Mononuclear cell (primary cell): ENCODE data around the gene KRTAP5-11. TPM values are rescaled to one million over a fixed set of nuclear protein-coding genes. Genes with fewer than 3 reads are reported as not detected.
"Not testable (repeated sequence)": the region's sequence is repeated elsewhere in the genome, so short reads cannot be mapped to it uniquely, and the experiment has no call there.

Experiments used
- H3K27me3 ChIP-seq: 2 replicates; pipeline ENCODE4 v1.6.0; 2011; ENCODE audit warnings: low read length, control low read depth; ENCODE audit not compliant: insufficient read depth
- H3K4me1 ChIP-seq: 2 replicates; pipeline ENCODE4 v1.5.1; 2011; ENCODE audit warnings: mild to moderate bottlenecking, low read length, control low read depth; ENCODE audit not compliant: insufficient read depth
- H3K4me3 ChIP-seq: 2 replicates; pipeline ENCODE4 v1.5.1; 2011; ENCODE audit warnings: mild to moderate bottlenecking, low read length, moderate library complexity
- H3K9me3 ChIP-seq: 2 replicates; pipeline ENCODE4 v1.5.1; 2011; ENCODE audit warnings: low read depth, mild to moderate bottlenecking, control low read depth, low read length
- total RNA-seq: library from RNA; depleted of rRNA; stranded (reverse); fragments of >200 nt; gene quantifications from one replicate; pipeline ENCODE4 v1.2.3, GENCODE V29; 2012

KRTAP5-11 gene
- total RNA-seq, 1 donor = not detected

DNA sequence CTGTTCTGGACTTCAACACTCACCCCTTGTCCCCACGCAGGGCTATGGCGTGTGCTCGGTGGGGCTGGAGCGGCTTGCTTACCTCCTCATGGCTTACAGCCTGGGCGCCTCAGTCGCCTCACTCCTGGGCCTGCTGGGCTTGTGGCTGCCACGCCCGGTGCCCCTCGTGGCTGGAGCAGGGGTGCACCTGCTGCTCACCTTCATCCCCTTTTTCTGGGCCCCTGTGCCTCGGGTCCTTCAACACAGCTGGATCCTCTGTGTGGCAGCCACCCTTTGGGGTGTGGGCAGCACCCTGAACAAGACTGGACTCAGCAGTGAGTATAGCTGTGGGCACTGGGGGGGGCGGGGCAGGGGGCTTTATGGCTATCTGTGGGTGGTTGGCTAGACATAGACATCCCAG, 20.5 kb upstream of the KRTAP5-11 start:
- H3K4me1 ChIP-seq, H3K9me3 ChIP-seq, H3K27me3 ChIP-seq, H3K4me3 ChIP-seq: not testable (repeated sequence)

- not testable (repeated sequence) for H3K9me3 ChIP-seq, H3K4me3 ChIP-seq, H3K27me3 ChIP-seq, H3K4me1 ChIP-seq
These were observed 6.9 kb upstream of the KRTAP5-11 start for GRCh38 chr11:71589546-71589920.

DNA sequence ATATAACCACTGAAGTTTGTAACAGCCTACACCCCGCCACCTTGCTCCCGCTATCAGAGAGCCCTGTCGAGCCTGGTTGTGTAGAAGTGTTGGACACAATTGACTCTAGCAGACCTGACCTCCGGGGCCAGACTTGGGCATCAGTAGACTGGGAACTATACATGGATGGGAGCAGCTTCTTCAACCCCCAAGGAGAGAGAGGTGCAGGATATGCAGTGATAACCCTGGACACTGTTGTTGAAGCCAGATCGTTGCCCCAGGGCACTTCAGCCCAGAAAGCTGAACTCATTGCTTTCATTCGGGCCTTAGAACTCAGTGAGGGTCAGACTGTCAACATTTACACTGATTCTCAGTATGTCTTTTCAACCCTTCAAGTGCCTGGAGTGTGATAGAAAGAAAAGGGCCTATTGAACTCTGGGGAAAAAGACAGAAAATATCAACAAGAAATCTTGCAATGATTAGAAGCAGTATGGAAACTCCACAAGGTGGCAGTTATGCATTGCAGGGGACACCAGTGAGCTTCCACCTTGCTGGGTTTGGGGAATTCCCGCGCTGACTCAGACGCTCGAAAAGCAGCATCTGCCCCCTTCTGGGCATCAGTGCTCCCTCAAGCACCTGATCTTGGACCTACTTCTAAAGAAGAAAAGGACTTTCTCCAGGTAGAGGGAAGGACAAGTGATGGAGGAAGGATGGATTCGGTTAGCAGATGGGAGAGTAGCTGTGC, 6.3 kb upstream of the KRTAP5-11 start:
- not testable (repeated sequence) for H3K4me3 ChIP-seq, H3K4me1 ChIP-seq, H3K9me3 ChIP-seq, H3K27me3 ChIP-seq

DNA sequence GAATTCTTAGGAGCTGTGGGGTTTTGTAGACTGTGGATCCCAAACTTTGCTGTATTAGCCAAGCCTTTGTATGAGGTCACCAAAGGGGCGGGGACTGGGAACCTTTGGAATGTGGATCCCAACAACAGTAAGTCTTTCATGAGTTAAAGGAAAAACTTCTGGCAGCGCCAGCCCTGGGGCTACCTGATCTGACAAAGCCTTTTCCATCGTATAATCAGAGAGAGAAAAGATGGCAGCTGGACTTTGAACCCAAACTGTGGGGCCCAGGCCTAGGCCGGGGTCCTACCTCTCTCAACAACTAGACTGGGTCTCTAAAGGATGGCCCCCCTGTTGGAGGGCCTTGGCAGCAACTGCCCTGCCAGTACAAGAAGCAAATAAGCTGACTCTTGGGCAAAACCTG, 5.6 kb upstream of the KRTAP5-11 start:
- not testable (repeated sequence) for H3K4me3 ChIP-seq, H3K4me1 ChIP-seq, H3K9me3 ChIP-seq, H3K27me3 ChIP-seq

- not testable (repeated sequence) for H3K4me1 ChIP-seq, H3K9me3 ChIP-seq, H3K27me3 ChIP-seq, H3K4me3 ChIP-seq
These were observed 3.0 kb upstream of the KRTAP5-11 start for GRCh38 chr11:71585673-71586072.

- H3K4me3 ChIP-seq, H3K4me1 ChIP-seq, H3K9me3 ChIP-seq, H3K27me3 ChIP-seq: not testable (repeated sequence)
These were observed 294 bp upstream of the KRTAP5-11 start for GRCh38 chr11:71582969-71583368.

GRCh38 chr11:71581826-71582225, 849 bp downstream of the KRTAP5-11 start:
- H3K9me3 ChIP-seq = no peaks in the 10 kb centered on the region
- H3K4me3 ChIP-seq = no peak overlapping the region
- H3K27me3 ChIP-seq = no peaks in the 10 kb centered on the region
- H3K4me1 ChIP-seq = no peaks in the 10 kb centered on the region

DNA sequence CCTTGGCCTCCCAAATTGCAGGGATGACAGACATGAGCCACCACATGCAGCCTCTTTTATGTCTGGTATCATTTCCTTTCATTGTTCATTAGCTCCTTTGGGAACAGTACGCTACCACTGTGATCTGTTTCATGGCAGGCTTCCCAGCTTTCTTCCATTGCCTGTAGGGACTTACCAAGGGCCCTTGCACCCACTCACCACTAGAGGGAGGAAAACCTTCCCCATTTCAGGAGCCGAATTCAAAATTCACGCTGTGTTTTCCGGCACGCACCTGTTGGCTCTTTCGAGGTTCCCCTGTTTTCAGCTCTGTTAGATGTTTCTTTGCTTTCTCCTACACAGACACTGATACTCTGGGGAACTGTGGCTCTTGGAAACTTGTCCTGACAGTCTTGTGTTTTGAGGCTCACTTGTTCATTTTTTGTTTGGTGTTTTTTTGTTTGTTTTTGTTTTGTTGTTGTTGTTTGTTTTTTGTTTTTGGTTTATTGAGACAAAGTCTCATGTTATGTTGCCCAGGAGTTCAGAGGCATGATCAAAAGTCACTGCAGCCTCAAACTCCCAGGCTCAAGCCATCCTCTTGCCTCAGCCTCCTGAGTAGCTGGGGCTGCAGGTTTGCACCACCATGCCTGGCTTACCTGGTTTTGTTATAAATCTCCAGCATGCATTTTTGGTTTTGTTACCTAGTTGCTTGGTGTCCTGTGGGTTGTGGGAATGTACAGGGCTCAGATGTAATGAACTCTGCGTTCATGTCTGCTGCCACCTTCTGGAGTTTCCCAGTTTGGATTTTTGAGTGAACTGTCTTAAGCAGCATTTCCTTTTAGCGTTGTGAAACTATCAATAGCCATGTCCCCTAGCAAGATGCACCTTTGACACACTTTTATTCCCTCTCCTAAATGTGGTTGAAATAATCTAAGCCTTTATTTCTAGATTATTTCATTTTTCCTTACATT, 2.3 kb downstream of the KRTAP5-11 start:
- Histone ChIP-seq H3K4me3 (no peak overlapping the region), H3K9me3 (no peaks in the 10 kb centered on the region), H3K4me1 (no peaks in the 10 kb centered on the region), H3K27me3 (no peaks in the 10 kb centered on the region)

- not testable (repeated sequence) for H3K4me3 ChIP-seq
These were observed 3.2 kb downstream of the KRTAP5-11 start for GRCh38 chr11:71579513-71579912.

DNA sequence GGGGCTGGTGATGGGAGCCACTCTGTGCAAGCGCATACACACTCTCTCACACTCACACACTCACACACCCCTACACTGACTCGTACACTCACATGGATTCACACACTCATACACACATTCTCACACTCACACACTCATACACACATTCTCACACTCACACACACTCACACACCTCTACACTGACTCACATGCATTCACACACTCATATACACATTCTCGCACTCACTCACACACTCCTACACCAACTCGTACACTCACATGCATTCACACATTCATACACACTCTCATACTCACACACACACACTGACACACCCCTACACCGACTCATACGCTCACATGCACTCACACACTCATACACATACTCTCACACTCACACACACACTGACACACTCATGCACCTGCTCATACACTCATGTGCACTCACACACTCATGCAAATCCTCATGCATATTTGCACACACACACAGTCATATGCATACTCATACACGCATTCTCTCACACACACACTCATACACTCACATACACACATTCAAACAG, 5.1 kb downstream of the KRTAP5-11 start:
- H3K27me3 ChIP-seq = no peaks in the 10 kb centered on the region
- H3K4me1 ChIP-seq = no peaks in the 10 kb centered on the region
- H3K4me3 ChIP-seq = no peak overlapping the region
- H3K9me3 ChIP-seq = no peaks in the 10 kb centered on the region

More at GRCh38 chr11:71579513-71579912, 3.2 kb downstream of the KRTAP5-11 start:
- not testable (repeated sequence) for H3K4me1 ChIP-seq, H3K27me3 ChIP-seq, H3K9me3 ChIP-seq

DNA sequence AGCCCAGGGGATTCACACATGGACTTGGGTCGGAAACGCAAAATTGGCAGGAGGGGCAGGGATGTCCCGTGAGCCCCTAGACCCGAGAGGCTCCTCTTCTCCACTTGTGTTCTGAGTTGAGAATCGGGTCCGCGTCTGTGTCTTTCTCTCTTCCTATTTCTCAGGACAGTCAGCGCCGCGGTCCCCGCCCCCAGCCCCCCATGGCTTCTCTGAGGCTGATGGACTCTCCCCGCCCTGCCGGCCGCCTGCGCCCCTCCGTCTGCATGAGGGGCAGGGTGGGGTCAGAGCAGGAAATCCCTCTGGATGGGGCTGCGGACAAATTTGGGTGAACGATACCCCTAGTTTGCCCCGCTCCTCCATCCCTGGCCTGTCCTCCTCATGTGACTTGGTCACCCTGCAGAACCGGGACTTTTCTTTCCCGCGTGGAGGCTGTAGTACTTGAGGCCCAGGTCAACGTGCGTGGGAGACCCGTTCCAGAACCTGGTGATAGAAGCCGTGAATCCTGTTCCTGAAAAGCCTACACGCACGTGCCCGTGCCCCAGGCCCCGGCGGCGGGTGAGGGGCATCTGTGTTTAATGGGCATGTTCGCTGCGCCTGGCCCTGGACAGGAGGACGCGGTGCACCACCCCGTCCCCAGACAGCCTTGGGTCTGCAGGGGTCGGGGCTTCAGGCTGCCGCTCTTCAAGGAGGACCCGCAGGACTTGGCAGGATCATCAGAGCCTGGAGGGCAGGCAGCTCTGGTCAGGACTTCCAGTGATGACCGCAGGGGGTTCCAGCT, 5.8 kb downstream of the KRTAP5-11 start:
- not testable (repeated sequence) for H3K4me3 ChIP-seq, H3K27me3 ChIP-seq, H3K4me1 ChIP-seq, H3K9me3 ChIP-seq

- no peaks in the 10 kb centered on the region for H3K9me3 ChIP-seq
- H3K27me3 ChIP-seq = no peaks in the 10 kb centered on the region
- no peak overlapping the region for H3K4me3 ChIP-seq
- no peaks in the 10 kb centered on the region for H3K4me1 ChIP-seq
These were observed 6.8 kb downstream of the KRTAP5-11 start for GRCh38 chr11:71575723-71576424.

- Histone ChIP-seq H3K27me3 (no peaks in the 10 kb centered on the region), H3K4me3 (no peak overlapping the region), H3K9me3 (no peaks in the 10 kb centered on the region), H3K4me1 (no peaks in the 10 kb centered on the region)
These were observed 8.3 kb downstream of the KRTAP5-11 start for GRCh38 chr11:71574418-71574817.

DNA sequence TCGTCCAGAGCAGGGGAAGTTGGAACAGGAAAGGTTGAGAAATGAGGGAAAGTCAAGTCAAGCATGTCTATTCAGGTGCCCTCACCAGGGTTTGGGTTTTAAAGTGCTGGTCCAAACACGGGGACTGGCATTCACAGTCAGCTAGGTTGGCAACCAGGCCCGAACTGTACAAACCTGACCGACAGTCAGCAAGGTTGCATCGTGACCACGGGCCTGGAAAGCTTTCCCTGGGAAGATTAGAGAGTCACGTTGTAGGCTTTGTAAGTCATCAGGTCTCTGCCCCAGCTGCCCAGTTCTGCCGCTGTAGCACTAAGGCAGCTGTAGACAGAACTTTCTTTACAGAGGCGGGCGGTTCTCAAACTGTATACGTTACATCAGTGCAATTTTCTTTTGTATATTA, 9.9 kb downstream of the KRTAP5-11 start:
- Histone ChIP-seq H3K27me3 (no peaks in the 10 kb centered on the region), H3K9me3 (no peaks in the 10 kb centered on the region)

More for the DNA sequence above, 9.9 kb downstream of the KRTAP5-11 start:
- no peaks in the 10 kb centered on the region for H3K4me1 ChIP-seq
- H3K4me3 ChIP-seq = no peak overlapping the region
